Measurements from ENCODE around the gene IGFBPL1.
"Not testable (repeated sequence)": the region's sequence is repeated elsewhere in the genome, so short reads cannot be mapped to it uniquely, and the experiment has no call there.

The IGFBPL1 gene

DNA sequence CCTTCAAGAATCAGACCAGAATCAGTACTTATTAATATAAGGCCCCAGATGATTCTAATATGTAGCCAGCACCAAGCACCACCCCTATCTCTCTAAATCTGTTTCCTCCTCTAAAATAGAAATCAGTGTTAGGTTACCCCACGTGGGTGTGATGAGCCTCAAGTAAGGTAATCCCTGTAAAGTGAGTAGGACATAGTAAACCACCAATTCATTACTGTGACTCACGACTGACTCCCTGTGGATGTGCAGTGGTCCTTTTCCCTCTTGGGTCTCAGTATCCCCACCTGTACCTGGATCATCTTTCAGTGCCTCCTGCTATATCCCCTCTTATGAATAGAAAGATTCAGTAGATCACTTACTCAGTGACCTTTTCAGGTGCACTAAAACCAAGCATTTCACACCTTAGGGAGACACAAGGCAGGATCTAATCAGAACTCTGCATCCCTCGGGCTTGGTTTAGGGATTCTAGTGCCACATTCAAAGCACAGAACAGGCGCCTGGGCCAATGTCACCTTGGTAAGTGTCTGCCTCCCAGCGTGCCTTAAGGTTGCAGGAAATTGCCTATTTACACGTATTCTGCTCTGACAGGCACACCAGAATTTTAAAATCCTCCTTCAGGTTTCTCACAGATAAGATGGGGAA lies 43.9 kb downstream of the IGFBPL1 start:
- no peak for DNase-seq (ENCODE audit: low read depth)

DNA sequence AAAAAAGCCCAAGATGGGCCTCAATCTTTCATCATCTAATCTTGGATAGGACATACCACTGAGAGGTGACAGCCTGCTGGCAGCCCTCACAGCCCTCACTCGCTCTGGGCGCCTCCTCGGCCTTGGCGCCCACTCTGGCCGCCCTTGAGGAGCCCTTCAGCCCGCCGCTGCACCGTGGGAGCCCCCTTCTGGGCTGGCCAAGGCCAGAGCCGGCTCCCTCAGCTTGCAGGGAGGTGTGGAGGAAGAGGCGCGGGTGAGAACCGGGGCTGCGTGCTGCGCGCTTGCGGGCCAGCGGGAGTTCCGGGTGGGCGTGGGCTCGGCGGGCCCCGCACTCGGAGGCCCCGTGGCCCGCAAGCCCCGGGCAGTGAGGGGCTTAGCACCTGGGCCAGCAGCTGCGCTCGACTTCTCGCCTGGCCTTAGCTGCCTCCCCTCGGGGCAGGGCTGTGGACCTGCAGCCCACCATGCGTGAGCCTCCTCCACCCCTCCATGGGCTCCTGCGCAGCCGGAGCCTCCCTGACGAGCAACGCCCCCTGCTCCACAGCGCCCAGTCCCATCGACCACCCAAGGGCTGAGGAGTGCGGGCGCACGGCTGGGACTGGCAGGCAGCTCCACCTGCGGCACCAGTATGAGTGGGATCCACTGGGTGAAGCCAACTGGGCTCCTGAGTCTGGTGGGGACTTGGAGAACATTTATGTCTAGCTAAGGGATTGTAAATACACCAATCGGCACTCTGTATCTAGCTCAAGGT lies 46.7 kb downstream of the IGFBPL1 start:
- not testable (repeated sequence) for DNase-seq (ENCODE audit: low read depth)

DNA sequence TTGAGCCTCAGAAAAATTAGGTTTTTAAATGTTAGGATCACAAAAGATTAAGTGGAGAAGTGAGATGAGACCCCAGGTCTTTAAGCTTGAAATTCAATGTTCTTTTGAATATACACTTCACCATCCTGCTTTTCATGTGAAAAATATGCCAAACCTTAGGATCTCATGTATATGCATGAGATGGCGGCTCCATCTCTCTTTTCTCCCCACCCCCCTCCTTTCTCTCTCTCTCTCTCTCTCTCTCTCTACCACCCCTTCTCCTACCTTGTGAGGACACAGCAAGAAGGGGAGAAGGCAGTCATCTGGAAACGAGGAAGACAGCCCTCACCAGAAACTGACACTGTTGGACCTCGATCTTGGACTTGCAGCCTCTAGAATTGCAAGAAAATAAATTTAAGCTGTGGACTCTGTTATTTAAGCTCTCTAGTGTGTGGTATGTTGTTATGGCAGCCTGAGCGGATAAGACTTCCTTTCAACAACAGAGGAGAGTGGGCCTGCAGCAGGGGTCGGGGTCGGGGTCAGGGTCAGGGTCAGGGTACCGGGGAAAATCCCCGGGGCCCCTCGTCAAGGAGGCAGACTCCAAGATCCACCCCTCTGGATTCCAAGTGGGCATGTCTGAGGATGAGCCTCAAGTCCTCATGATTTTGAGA lies 48.1 kb downstream of the IGFBPL1 start:
- no peak for DNase-seq (ENCODE audit: low read depth)

DNA sequence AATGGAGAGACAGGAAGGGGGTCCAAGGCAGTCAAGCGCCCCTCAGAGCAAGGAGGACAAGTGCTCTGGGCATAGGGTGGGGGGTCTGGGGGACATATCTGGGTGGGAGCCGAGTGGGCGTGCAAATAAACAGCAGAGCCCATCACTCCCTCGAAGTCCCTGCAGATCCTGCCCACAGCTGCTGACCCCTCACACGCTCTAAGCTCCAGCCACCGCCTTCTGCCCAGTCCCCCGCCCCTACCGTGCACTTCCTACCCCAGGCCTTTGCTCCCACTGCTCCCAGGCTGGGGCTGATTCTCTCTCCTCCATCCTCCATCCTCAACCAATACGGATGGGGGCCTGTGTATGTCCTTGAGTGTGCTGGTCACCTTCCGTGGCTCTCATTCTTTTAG lies 48.7 kb downstream of the IGFBPL1 start:
- DNase-seq (ENCODE audit: low read depth) = no peak

DNA sequence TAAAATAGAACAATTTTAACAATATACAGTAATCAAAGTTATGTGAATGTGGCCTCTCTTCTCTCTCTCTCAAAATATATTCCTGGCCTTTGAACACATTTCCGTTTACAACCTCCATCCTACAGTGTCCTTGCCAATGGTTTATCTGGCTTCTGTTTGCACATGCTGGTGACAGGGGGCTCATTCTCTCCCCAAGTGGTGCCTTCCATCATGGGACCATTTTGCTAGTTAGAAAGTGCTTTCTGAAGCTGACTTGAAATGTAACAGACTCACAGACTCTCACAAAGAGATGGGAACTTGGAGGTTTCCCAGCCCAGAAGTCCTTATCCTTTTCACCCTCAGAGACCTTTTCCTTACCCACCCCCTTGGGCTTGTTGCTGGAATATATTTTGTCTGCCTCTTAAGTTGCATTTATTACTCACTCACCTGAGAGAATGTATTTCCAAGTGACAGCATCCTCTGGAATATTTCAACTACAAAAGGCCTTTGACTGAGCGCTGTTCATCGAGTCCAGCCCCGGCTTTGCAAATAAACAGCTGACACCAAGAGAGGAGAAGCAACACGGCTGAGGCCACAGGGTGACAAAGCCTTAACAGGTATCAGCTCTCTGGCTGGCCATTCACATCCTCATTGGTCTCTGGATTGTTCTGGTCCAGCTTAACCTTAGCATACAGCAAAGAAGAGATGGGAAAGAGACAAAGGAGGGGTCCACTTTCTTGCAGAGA lies 49.2 kb downstream of the IGFBPL1 start:
- DNase-seq (ENCODE audit: low read depth) = no peak

DNA sequence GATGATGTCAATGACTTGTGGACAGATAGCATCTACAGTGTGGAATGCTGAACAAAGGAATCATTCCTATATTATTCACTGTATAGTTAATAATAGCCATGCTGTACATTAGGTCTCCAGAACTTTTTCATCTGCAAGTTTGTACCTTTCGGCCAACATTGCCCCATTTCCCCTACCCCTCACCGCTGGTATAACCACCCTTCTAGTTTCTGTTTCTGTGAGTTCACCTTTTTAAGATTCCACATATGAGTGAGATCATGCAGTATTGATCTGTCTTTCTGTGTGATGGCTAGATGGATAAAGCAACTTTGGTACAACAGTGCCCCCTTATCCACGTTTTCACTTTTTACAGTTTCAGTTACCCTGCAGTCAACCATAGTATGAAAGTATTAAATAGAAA lies 50.6 kb downstream of the IGFBPL1 start:
- DNase-seq (ENCODE audit: low read depth) = no peak

DNA sequence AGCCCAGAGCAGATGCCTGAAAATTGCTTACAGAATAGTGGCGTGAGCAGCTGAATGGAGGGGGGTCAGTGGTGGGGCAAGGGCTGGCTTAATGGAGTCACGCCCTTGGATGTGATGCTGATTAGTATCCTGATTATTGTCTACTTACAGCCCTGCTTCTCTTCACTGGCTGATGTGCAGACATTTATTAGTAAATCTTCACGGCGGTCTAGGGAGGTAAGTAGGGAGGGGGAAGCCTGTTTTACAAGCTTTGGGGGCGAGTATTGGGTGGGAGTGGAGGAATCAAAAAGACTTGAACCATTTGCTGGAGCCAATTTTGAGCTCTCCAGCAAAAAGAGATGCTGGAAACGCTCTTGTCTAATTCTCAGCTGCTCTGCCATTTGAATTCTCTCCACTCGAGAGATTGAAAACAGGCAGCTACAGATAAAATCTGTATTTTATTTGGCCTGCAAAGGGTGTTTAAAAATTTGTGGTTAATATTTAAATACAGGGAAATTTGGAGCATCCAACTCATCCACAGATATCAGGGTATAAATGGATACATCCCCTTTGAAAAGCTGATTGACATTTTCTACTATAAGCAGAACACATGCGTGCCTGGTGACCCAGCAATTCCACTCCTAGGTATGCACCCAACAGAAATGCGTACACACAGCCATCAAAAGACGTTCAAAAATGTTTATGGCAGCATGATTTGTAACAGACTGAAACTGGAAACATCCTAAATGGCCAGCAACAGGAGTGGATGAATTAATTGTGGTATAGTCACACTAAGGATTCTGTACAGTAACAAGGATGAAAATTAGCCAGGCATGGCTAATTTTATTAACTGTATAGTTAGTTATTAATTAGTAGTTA lies 51.3 kb downstream of the IGFBPL1 start:
- no peak for DNase-seq (ENCODE audit: low read depth)

DNA sequence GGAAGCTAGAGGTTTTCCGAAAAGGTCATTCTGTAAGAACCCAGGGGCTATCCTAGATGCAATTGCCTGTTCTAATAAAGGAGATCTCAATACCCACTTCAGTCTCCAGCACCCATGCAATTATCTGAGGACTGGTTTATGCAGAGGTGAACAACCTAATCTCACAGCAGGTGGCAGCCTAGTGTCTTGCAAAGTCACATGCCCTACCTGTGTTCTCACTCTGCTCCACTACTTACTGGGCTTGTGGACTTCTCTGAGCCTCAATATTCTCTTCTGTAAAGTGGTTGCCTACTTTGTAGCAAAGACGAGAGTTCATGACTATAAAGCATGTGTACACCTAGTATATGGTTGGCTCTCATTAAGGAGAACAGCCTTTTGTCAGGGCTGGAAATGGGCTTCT lies 52.8 kb downstream of the IGFBPL1 start:
- no peak for DNase-seq (ENCODE audit: low read depth)

DNA sequence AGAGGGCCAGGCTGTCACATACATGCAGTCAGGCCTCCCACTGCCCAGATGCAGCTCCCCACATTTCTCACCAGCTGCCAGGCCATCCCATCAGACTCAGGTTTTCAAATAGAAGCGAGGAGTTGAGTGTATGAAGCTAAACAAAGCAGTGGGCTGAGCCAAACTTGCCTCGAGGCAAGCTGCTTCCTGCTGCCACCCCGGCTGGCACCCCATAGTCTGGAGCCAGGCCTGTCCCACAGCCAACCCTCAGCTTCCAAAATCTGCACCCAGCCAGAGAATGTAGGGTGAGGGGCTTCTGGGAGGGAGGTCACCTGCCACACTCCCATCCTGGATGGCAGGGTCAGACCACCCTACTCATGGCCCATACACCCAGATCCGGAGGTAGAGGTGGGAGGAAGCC lies 54.1 kb downstream of the IGFBPL1 start:
- DNase-seq (ENCODE audit: low read depth) = no peak

DNA sequence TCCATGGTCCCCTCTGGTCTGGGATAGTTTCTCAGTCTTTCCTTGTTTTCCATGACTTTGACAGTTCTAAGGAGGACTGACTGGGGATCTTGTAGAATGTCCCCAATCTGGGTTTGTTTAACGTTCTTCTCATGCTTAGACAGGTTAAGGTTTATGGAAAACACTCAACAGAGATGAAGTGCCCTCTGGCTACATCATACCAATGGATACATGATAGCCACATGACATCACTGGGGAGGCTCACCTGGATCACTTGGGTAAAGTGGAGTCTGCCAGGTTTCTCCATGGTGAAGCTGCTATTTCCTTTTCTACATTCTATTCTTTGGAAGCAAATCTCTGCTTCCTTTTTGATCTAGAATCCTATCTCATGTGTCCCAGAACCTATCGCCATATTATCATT lies 55.5 kb downstream of the IGFBPL1 start:
- DNase-seq (ENCODE audit: low read depth) = no peak

DNA sequence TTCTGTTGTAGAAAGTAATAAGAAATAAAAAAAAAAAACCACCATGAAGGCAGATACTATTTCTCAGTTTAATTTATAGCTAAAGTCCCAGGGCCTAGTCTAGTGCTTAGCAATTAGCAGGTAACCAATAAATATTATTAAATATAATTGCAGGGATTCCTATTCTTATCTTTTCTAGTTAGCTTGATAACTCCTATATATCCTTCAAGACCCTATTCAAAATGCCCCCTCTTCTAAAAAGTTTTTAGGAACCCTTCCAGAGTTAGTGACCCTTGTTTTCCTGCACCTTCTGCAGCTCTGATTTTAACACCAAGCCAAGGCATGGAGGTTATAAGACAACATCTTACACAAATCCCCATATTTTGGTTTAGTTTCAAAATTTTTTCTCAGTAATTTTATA lies 56.4 kb downstream of the IGFBPL1 start:
- no peak for DNase-seq (ENCODE audit: low read depth)

DNA sequence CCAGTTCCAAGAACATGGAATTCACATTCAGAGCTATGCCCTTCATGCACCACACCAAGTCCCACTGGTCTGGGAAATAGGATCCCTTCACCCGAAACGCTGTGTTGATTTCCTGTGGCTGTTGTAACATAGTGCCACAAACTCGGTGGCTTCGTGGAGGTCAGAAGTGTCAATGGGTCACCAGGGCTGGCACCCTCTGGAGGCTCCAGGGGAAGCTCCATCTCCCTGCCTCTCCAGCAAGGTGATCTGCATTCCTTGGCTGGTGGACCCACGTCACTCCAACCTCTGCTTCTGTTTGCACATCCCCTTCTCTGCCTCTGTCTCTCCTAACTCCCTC lies 60.7 kb downstream of the IGFBPL1 start:
- no peak for DNase-seq (ENCODE audit: low read depth)

DNA sequence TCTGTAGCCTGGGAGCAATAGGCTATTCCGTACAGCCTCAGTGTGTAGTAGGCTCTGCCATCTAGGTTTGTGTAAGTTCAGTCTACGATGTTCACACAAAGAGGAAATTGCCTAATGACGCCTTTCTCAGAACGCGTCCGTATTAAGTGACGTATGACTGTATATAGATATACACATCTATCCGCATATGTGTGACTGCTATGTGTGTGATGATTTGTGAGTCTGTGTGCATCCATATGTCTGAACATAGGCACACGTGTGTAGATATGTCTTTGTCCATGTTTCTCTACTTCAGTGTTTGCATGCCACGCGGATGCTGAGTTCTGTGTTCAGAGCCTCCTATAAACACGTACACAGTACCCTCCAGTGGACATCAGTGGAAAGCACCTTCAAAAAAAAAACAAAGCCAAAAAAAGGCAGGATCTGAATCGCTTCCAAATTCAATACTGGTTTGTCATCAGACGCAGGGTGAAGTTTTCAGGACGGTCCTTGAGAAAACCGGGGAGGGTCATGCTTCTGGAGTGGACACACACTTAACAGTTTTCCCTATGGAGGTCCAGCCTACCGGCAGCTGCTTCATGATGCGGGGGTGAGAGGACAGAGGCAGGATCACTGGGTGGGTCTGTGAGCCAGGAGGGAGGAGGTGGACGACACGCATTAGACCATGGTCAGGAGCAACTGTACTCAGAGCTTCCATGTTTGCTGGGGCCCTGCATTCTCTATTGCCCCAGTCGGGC lies 61.2 kb downstream of the IGFBPL1 start:
- DNase-seq (ENCODE audit: low read depth) = no peak

DNA sequence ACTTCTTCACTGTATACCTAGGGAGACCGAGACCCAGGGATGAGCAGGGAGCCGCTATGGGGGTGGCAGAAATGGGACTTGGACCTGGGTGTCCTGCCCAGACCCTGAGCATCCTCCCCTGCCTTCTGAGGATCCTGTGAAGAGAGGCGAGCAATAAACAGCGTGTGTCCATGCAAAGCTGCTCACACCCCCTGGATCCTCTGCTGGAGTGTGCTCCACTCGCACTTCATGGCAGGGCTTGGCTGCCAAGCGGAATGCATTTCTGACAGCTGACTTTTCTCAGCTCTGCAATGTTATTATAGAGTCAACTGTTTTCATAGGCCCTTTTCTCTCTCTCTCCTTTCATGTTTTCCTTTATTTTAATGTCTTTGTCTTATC lies 62.8 kb downstream of the IGFBPL1 start:
- DNase-seq (ENCODE audit: low read depth) = no peak

DNA sequence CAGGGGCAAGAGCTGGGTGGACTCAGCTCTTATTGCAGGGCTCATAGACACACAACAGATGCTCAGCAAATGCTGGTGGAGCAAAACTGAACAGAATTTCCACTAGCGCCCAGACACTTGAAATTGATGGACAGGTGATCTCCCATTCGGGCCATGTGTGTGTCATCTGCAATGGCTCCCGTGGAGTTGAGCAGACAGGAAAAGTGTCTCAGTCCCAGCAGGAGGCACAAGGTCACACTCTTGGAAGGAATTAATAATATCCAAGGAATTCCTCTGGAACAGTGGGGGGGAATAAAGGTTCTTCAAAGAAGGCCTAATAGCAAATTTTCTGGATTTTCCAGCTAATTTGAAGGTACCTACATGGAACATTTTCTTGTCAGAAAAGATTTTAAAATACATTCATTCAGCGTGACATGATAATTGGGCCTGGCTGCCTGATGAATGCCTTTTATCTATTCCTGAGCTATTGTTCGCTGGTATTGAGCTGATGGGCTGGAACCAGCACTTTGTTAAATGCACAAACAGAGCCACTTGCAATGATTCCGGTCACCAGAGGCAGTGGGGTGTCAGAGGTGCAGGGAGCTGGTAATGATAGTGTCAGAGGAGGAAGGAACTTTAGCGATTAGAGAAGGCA lies 63.3 kb downstream of the IGFBPL1 start:
- DNase-seq (ENCODE audit: low read depth) = no peak

DNA sequence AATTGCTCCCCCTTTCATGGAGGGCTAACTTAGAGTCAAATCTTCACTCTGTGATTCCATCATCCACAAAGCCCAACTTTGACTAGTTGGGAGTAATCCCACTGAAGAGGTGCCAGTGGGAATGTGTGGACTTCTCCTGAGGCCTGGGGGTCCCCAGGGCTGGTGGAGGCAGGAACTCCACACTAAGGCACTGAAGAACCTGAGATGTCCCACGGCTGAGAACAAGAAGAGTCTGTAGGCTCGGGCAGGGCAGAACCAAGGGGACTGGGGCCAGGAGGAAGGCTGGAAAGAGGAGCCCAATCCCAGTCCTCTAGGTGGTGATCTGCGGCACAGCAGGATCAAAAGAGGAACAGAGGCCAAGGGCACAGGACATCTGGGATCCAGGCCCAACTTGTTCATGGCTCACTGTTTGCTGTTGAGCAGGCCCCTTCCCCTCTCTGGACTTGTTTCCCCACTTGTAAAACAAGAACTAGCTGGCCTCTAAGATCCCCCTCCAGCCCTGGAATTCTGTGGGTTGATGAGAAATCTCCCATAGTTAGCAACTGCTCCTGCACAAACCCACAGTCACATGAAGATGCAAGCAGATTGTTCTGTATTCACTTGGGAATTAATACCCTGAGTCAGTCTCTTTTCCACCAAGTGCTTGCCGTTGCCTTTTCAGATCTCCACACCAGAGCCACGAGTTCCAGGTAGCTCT lies 64.4 kb downstream of the IGFBPL1 start:
- DNase-seq (ENCODE audit: low read depth) = no peak

DNA sequence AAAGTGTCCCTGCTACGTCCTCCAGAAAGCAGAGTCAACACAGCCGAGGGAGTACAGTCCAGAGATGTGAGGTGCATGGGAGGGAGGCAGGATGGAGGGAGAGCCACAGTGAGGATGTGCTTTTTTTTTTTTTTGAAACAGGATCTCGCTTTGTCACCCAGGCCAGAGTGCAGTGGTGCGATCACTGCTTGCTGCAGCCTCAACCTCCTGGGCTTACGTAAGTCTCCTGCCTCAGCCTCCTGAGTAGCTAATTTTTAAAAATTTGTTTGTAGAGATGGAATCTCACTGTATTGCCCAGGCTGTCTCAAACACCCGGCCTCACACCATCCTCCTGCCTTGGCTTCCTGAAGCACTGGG lies 65.0 kb downstream of the IGFBPL1 start:
- DNase-seq (ENCODE audit: low read depth) = no peak

DNA sequence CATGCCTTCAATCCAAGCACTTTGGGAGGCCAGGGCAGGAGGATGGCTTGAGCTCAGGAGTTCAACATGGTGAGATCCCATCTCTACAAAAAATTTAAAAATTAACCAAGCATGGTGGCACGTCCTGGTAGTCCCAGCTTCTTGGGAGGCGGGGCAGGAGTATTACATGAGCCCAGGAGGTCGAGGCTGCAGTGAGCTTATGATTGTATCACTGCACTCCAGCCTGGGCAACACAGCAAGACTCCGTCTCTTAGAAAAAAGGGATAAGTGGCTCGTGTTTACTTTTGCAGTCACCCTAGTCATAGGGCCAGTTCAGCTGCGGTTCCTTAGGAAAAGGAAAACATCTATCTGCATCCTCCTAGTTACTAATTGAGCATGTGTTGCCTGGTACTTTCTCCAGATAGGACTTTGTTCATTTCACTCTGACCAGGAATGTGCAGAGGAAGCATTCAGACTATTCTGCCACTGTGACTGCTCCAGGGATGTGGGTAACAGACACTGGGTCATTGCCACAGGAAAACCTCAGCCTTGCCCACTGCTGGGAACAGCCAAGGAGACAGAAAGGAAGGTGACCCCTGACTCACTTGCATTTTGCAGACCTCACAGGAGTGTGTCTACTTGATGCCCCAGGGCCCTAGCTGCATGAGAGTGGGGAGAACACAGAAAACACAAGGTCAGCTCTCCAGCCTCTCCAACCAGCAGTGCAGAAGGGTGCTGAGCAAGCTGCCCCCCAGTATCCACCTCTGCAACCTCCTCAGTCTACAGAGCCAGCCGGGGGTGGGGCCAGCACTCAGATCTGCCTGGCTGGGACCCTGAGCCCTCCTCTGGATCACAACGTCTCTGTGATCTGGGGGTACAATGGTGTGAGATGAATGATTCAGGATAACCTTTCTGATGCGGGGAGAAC lies 65.6 kb downstream of the IGFBPL1 start:
- DNase-seq (ENCODE audit: low read depth) = no peak
